T-helper 2 cell treated with Interferon-gamma antibody and Interleukin-4, amounts not matched to agents 5 μg/mL and 100 μg/mL, for 36 hours (primary cell): ENCODE results near the gene AGT.

Source experiments
- DNase-seq: peaks from one replicate; pipeline ENCODE4 v3.0.0; 2021; ENCODE audit warnings: low spot score
- H3K27ac Mint-ChIP-seq: one replicate; pipeline ENCODE4 v1.8.0; 2021; ENCODE audit warnings: mild to moderate bottlenecking, mixed read lengths
- H3K27me3 Mint-ChIP-seq: one replicate; pipeline ENCODE4 v1.8.0; 2021; ENCODE audit warnings: low read depth, mixed read lengths
- H3K36me3 Mint-ChIP-seq: one replicate; pipeline ENCODE4 v1.8.0; 2021; ENCODE audit warnings: low read depth, mixed read lengths
- H3K4me1 Mint-ChIP-seq: one replicate; pipeline ENCODE4 v1.8.0; 2021; ENCODE audit warnings: low read depth, mixed read lengths
- H3K4me3 Mint-ChIP-seq: one replicate; pipeline ENCODE4 v1.8.0; 2022; ENCODE audit warnings: mild to moderate bottlenecking, moderate library complexity, mixed read lengths
- H3K9me3 Mint-ChIP-seq: one replicate; pipeline ENCODE4 v1.8.0; 2021; ENCODE audit warnings: mixed read lengths

The AGT gene

GRCh38 chr1:230698130-230698529 lies 15.8 kb downstream of the AGT start:
- Mint-ChIP-seq H3K27ac (no peak overlapping the region), H3K4me1 (no peaks in the 10 kb centered on the region), H3K4me3 (no peak overlapping the region), H3K9me3 (no peaks in the 10 kb centered on the region), H3K27me3 (peaks cover 4% of the 10 kb centered on the region), H3K36me3 (peaks cover 6% of the 10 kb centered on the region)
- DNase-seq, result no peak

- no peak overlapping the region for H3K27ac Mint-ChIP-seq
- peaks cover 13% of the 10 kb centered on the region for H3K36me3 Mint-ChIP-seq
- no peak for DNase-seq
- H3K27me3 Mint-ChIP-seq, result peaks cover 4% of the 10 kb centered on the region
- H3K4me3 Mint-ChIP-seq, result no peak overlapping the region
- no peaks in the 10 kb centered on the region for H3K9me3 Mint-ChIP-seq
- no peaks in the 10 kb centered on the region for H3K4me1 Mint-ChIP-seq
These were observed 17.0 kb downstream of the AGT start for GRCh38 chr1:230696722-230697437.

- H3K4me3 Mint-ChIP-seq, result no peak overlapping the region
- no peak for DNase-seq
- peaks cover 19% of the 10 kb centered on the region for H3K36me3 Mint-ChIP-seq
- H3K27ac Mint-ChIP-seq, result no peak overlapping the region
- H3K27me3 Mint-ChIP-seq, result peaks cover 4% of the 10 kb centered on the region
- H3K9me3 Mint-ChIP-seq, result no peaks in the 10 kb centered on the region
- no peaks in the 10 kb centered on the region for H3K4me1 Mint-ChIP-seq
These were observed 17.7 kb downstream of the AGT start for GRCh38 chr1:230696218-230696617.

GRCh38 chr1:230694991-230695390 lies 18.9 kb downstream of the AGT start:
- Mint-ChIP-seq H3K27ac (no peak overlapping the region), H3K9me3 (no peaks in the 10 kb centered on the region), H3K4me1 (no peaks in the 10 kb centered on the region), H3K27me3 (peaks cover 4% of the 10 kb centered on the region), H3K36me3 (peaks cover 24% of the 10 kb centered on the region), H3K4me3 (no peak overlapping the region)
- DNase-seq, result no peak

GRCh38 chr1:230694464-230694863 lies 19.5 kb downstream of the AGT start:
- Mint-ChIP-seq H3K4me1 (no peaks in the 10 kb centered on the region), H3K4me3 (no peak overlapping the region), H3K27ac (no peak overlapping the region), H3K27me3 (peaks cover 3% of the 10 kb centered on the region), H3K36me3 (peaks cover 29% of the 10 kb centered on the region), H3K9me3 (no peaks in the 10 kb centered on the region)
- DNase-seq, result no peak

- Mint-ChIP-seq H3K36me3 (peaks cover 31% of the 10 kb centered on the region), H3K27ac (no peak overlapping the region)
- DNase-seq, result no peak
These were observed 20.1 kb downstream of the AGT start for GRCh38 chr1:230693777-230694176.

GRCh38 chr1:230693221-230693620 lies 20.7 kb downstream of the AGT start:
- Mint-ChIP-seq H3K27ac (no peak overlapping the region), H3K4me3 (no peak overlapping the region), H3K27me3 (no peaks in the 10 kb centered on the region), H3K9me3 (no peaks in the 10 kb centered on the region), H3K4me1 (no peaks in the 10 kb centered on the region), H3K36me3 (peaks cover 33% of the 10 kb centered on the region)
- no peak for DNase-seq

More at GRCh38 chr1:230693777-230694176, 20.1 kb downstream of the AGT start:
- Mint-ChIP-seq H3K9me3 (no peaks in the 10 kb centered on the region), H3K4me1 (no peaks in the 10 kb centered on the region), H3K27me3 (no peaks in the 10 kb centered on the region), H3K4me3 (no peak overlapping the region)

- Mint-ChIP-seq H3K36me3 (peaks cover 40% of the 10 kb centered on the region), H3K27me3 (no peaks in the 10 kb centered on the region), H3K9me3 (no peaks in the 10 kb centered on the region), H3K4me3 (no peak overlapping the region), H3K27ac (no peak overlapping the region), H3K4me1 (no peaks in the 10 kb centered on the region)
- no peak for DNase-seq
These were observed 22.3 kb downstream of the AGT start for GRCh38 chr1:230691615-230692014.

GRCh38 chr1:230690101-230690500 lies 23.8 kb downstream of the AGT start:
- Mint-ChIP-seq H3K4me1 (no peaks in the 10 kb centered on the region), H3K36me3 (peaks cover 43% of the 10 kb centered on the region), H3K27me3 (no peaks in the 10 kb centered on the region)

GRCh38 chr1:230686747-230687146 lies 27.2 kb downstream of the AGT start:
- Mint-ChIP-seq H3K27ac (no peak overlapping the region), H3K4me1 (no peaks in the 10 kb centered on the region), H3K36me3 (peaks cover 44% of the 10 kb centered on the region)

More at GRCh38 chr1:230690101-230690500, 23.8 kb downstream of the AGT start:
- Mint-ChIP-seq H3K4me3 (no peak overlapping the region), H3K9me3 (no peaks in the 10 kb centered on the region), H3K27ac (no peak overlapping the region)
- DNase-seq, result no peak

GRCh38 chr1:230684998-230685397 lies 28.9 kb downstream of the AGT start:
- no peak overlapping the region for H3K4me3 Mint-ChIP-seq
- H3K4me1 Mint-ChIP-seq, result no peaks in the 10 kb centered on the region
- H3K9me3 Mint-ChIP-seq, result no peaks in the 10 kb centered on the region
- no peaks in the 10 kb centered on the region for H3K27me3 Mint-ChIP-seq
- H3K27ac Mint-ChIP-seq, result no peak overlapping the region
- no peak for DNase-seq
- H3K36me3 Mint-ChIP-seq, result peaks cover 41% of the 10 kb centered on the region

More at GRCh38 chr1:230686747-230687146, 27.2 kb downstream of the AGT start:
- no peak overlapping the region for H3K4me3 Mint-ChIP-seq
- no peak for DNase-seq
- H3K9me3 Mint-ChIP-seq, result no peaks in the 10 kb centered on the region
- no peaks in the 10 kb centered on the region for H3K27me3 Mint-ChIP-seq

GRCh38 chr1:230684146-230684545 lies 29.8 kb downstream of the AGT start:
- no peak overlapping the region for H3K4me3 Mint-ChIP-seq
- H3K36me3 Mint-ChIP-seq, result peaks cover 41% of the 10 kb centered on the region
- H3K27ac Mint-ChIP-seq, result no peak overlapping the region
- no peaks in the 10 kb centered on the region for H3K27me3 Mint-ChIP-seq
- no peak for DNase-seq
- no peaks in the 10 kb centered on the region for H3K4me1 Mint-ChIP-seq
- no peaks in the 10 kb centered on the region for H3K9me3 Mint-ChIP-seq

- H3K27me3 Mint-ChIP-seq, result no peaks in the 10 kb centered on the region
- DNase-seq, result no peak
- H3K4me1 Mint-ChIP-seq, result no peaks in the 10 kb centered on the region
- H3K9me3 Mint-ChIP-seq, result no peaks in the 10 kb centered on the region
- H3K4me3 Mint-ChIP-seq, result no peak overlapping the region
- no peak overlapping the region for H3K27ac Mint-ChIP-seq
- H3K36me3 Mint-ChIP-seq, result peaks cover 41% of the 10 kb centered on the region
These were observed 30.9 kb downstream of the AGT start for GRCh38 chr1:230682882-230683610.

GRCh38 chr1:230682274-230682673 lies 31.6 kb downstream of the AGT start:
- Mint-ChIP-seq H3K27ac (no peak overlapping the region), H3K9me3 (no peaks in the 10 kb centered on the region), H3K4me1 (no peaks in the 10 kb centered on the region), H3K36me3 (peaks cover 38% of the 10 kb centered on the region), H3K4me3 (no peak overlapping the region), H3K27me3 (no peaks in the 10 kb centered on the region)
- DNase-seq, result no peak
